A673 (cell line): ENCODE data around the gene XAGE5.

Source experiments
- CTCF ChIP-seq: fragments of 300-800, 200-600 bp; sonication (generic); conservative IDR thresholded peaks from 2 replicates; pipeline ENCODE4 v1.5.1; 2017; ENCODE audit warnings: low read depth, mild to moderate bottlenecking, antibody characterized with exemption, low read length, moderate library complexity, mixed read lengths
- EZH2 ChIP-seq: fragments of 200-600 bp; sonication (generic); IDR thresholded peaks from 2 replicates; pipeline ENCODE4 v1.6.1; 2017; ENCODE audit warnings: borderline replicate concordance, low read depth, mild to moderate bottlenecking, mixed read lengths, antibody characterized with exemption, low read length; ENCODE audit not compliant: poor library complexity, severe bottlenecking

- TF ChIP-seq CTCF (no peak), EZH2 (no peak)
Measured at GRCh38 chrX:52821079-52821760, 10.1 kb downstream of the XAGE5 start.
